Activated CD4-positive, alpha-beta T cell treated with anti-CD3 and anti-CD28 coated beads, Interleukin-2, amount 50 U/mL, for 48 hours (primary cell): ENCODE measurements around the gene ATF2.

Experiments used
- DNase-seq, 2 experiments: peaks; one replicate each; pipeline ENCODE4 v3.0.0-alpha.2; 2020

ATF2 gene, protein sequence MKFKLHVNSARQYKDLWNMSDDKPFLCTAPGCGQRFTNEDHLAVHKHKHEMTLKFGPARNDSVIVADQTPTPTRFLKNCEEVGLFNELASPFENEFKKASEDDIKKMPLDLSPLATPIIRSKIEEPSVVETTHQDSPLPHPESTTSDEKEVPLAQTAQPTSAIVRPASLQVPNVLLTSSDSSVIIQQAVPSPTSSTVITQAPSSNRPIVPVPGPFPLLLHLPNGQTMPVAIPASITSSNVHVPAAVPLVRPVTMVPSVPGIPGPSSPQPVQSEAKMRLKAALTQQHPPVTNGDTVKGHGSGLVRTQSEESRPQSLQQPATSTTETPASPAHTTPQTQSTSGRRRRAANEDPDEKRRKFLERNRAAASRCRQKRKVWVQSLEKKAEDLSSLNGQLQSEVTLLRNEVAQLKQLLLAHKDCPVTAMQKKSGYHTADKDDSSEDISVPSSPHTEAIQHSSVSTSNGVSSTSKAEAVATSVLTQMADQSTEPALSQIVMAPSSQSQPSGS

DNA sequence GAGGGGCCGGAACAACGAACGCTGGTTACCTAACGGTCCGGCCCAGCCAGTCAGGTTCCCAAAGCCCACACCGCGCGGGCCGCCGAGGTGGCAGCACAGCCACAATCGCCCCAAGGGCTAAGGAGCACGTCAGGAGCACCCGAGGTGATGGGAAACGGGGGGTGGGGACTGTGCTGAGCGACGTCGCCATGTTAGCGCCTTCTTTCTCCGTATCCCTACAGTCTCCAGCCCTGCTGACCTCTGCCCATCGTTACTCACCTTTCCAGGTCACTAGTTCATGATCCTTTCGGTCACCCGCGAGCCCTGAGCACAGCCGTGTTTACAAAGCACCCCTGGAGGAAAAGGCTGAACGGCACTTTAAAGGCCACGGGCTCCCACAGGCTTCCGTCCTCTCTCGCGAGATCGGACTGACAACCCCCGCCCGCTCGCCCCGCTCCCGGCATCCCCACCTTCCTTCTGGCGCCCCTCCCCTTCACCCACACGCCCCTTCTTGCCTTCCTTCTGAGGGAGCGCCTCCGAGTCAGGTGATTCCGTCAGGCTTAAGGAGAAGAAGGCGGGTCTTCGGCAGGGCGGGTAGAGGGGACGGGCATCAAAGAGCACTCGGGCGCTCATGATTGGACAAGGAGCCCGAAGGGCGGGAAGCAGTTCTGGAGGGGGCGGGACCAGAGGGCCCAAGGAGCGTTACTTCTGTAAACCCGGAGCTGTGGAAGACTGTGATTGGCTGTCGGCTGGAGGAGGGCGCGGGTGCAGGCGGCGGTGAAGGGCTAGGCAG, at the start of gene ATF2:
Gene ATF2 (minus strand): TSS at position 412 of the 772 bp plus-strand sequence. CDS start 31,760 bp downstream, outside the sequence.
- DNase-seq, result peak; percentile 97 to 98

DNA sequence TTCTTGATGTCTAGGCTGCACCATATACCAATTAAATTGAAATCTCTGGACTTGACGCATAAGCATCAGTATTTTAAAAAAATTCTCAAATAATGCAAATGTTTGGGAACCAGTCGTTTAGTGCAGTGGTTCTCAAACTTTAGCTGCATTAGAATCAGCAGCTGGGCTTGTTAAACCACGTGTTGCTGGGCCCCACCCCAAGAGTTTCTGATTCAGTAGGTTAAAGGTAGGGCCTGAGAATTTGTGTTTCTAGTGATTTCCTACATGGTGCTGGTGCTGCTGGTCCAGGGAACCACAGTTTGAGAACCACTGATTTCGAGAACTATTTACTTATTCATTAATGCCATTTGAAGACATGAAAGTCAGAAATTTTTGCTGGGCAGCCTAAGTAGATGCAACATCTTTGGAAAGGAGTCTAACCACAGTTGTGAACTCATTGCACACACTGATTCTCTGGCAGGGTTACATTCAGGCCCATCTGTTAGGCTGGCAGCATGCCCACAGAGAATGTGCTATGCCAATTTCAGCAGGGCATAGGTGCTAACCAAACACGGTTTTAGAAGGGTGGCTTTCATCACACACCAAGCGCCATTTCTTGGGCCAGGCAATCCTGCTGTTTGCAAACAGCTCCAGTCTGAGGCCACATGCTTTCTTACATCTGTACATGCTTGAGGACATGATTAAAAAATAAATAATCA, 39.9 kb upstream of the ATF2 start:
- no peak for DNase-seq

DNA sequence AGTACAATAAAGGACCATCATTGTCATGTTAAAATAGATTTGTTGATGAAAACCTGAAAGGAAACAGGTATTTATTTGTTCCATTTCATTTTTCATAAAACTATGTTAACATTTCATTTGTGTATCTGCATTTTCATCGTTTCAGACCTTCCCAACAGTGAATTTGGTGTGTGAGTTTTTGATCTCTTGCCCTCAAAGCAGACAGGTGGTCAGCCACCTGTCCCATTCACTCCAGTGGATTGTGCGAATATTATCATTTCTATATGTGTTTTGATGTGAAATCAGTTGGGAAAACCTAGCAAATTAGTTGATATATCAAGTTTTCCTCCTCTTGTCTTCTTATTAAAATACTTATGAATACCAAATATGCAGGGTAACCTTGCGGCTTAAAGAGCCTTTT, 38.9 kb upstream of the ATF2 start:
- DNase-seq, result no peak

DNA sequence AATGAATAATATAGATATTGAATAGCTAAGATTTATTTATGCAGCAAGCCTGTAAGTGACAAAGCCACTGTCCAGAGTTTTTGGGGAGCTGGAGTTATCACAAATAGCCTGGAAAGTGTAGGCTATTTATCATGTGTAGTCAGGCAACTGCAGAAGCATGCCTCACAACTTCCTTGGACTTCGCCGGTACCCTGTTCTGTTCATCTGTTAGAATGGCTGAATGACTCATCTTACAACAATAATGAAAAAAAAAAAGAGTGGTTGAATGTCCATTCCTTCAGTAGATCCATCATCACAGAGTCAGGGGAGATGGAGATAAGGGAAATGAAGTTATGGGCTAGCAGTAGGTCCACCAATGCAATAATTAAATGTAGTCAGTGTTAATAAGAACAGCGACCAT, 37.5 kb upstream of the ATF2 start:
- DNase-seq, result no peak

DNA sequence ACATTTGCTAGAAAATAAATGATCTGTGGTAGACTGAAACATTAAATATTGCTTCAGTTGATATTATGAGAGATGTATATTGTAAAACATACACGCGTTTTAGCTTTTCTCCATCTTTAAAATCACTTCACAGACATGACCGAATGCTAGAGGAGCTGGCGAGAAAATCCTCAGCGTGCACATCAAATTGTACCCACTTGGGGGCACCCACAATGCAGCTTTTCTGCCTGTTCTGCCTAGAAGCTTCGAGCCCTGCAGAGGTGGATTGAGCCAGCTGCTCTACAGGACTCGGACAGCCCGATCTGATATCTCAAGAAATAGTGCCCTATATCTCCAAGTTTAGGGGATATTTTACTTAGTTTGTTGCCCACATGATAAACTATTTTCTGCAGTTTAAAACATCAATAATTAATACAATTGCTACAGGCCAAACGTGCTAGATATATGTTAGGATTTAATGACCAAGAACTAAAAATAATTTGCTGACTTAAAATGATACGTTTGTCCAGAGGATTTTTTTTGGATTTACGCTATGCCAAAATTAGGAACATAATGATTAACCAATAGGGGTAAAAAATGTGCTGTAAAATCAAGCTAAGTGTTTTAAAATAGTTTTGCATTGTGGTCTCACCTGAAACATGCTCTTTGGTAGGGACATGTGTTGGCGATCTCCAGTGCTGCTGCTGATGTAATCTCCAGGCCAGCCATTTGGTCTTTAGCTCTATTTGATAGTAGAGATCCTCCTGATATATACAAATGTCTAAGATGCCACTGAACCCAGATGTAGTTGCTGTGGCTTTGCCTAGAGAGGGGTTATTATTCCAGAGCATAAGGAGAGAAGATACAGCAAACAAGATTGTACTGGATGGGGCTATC, 35.9 kb upstream of the ATF2 start:
- DNase-seq, result peak; percentile 52 to 65

DNA sequence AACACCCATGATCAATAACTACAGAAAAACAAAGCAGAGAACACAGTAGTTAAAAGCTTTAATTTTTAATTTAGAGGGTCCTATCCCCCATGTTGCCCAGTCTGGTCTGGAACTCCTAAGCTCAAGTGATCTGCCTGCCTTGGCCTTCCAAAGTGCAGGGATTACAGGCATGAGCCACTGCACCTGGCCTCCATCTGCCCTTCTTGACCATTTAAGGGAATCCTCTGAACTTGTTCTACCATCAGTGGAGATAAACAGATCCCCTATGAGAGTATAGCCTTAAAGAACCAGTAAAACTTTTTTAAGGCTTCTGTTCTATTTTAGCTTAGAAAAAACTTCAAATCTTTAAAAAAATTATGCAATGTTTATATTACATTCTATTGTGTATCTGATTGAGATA, 27.0 kb upstream of the ATF2 start:
- no peak for DNase-seq

DNA sequence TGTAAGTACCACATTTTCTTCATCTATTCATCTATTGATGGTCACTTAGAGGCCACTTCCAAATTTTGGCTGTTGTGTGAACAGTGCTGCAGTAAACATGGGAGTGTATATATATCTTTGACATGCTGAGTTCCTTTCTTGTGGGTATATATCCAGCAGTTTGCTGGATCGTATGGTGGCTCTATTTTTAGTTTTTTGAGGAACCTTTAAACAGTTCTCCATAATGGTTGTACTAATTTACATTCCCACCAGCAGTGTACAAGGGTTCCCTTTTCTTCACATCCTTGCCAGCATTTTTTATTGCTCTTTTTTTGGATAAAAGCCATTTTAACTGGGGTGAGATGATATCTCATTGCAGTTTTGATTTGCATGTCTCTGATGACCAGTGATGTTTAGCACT, 20.8 kb upstream of the ATF2 start:
- no peak for DNase-seq

DNA sequence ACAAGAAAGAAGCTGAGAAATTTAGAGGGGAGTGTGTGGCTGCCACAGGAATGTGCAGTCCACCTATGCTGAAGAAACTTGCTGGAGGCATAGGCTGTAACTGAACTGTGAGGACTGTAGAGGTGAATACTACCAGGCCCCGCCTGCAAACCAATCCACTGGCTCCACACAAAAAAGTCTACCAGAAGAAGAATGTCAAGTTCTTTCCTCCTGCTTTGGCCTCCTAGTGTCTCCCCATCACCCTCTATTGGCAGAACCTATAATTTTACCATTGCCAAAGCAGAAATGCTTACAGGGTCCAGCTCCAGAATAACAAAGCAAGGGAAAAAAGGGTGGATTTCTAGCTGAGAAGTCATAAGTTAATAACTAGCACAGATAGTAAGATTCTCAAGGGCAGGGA, 19.4 kb upstream of the ATF2 start:
- DNase-seq, result no peak

DNA sequence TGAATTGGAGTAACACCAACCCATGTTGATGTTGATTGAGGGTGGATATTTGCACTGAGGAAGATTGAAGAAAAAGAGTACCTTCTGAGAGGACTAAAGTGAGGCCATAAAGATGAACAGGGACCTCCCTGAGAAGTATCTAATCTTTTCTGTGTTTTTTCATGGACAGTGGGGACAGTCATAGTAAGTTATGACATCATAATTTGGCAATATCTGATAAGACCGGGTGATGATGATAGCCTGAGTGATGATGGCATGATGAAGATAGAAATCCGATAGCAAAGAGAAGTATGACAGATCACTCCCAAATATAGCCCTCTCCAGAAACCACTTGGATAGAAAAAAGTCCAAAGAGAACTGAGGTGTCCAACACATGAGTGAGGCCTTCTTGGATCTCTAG, 15.7 kb upstream of the ATF2 start:
- DNase-seq, result no peak

DNA sequence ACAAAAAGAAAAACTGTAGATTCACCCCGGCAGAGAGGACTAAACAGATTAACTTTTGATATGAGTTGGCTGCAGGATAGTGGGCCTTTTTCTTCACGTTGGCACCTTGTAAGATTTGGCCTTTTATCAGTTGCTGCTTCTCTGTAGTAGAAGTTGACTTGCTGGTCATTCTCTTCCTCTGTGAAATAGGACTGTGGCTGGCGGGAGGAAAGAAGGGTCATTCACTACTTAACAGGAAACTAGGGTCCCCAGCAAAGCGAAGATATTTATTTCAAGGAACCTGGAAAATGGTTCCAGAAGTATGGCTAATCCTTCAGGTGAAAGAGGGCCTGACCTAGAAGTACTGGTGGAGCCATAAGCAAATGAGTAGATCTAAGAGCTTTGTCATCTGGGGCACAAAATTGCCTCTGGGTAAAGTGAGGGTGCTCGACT, 13.9 kb upstream of the ATF2 start:
- no peak for DNase-seq

DNA sequence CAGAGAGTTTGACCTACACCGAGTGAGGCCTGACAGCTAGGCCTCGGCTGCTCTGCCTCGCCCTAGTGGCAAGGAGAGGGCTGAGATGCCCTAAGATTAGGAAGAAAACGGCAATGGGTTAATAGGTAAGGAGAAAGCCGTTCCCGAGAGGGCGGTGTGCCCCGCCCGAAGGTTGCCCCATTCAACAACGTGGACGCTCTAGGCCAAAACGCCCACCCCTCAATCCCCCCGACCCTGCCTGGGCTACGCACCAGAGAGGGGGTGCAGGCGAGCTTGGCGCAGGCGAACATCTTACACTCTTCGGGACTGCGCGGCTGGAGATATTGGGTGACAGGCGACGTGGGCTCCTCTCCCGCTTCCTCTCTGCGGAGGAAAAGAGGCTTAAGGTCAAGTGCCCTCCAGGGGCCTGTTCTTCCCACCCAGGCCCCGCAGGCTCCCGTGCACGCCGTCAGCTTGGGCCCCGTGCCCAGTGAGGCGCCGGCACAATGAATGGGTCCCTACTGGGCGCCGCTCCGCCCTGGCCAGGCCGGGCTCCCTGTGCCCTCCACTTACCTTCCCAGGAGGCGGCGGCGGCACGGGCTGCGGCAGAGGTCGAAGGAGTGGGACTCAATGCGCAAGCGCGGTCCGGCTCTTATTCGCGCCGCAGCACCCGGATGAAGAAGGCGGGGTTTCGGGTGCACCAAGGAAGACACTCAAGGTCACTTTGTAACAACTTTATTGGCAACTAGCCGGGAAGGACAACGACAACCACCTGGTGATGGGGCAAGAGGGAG, 13.3 kb upstream of the ATF2 start, which contains the start of gene ATP5MC3:
Gene ATP5MC3 (minus strand): TSS at position 607 of the 773 bp plus-strand sequence. CDS start 317 bp downstream, at position 290.
- DNase-seq, result peak; percentile 91 to 93

DNA sequence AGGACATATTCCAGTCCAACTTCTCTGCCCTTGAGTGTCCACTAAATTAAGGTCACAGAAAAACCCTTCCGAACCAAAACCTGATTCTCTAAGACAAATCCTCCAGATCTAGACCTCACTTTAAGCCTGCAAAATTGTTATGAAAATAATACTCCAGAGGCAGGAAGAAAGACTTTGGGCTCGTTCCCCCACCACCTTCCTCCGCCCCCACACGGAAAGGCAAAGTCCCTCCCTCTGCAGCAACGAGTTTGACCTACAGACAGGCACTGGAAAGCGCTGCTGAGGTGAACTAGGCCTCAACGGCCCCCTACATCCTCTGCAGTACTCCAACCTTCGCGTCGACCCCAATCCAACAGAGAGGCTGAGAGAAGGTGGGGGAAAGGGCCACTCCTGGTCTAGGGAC, 12.7 kb upstream of the ATF2 start:
- peak; percentile 63 to 72 for DNase-seq

DNA sequence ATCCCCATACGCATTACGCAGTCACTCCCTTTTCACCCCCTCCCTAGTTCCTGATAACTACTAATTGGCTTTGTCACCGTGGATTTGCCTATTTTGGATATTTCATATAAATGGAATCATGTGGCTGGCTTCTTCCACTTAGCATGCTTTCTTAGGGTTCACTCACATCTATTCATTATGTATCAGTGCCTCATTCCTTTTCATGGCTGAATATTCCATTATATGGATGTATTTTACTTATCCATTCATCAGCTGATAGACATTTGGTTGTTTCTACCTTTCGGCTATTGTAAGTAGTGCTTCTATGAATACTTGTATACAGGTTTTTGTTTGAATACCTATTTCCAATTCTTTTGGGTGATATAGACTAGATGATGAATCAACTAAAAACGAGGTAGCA, 8.6 kb upstream of the ATF2 start:
- no peak for DNase-seq

DNA sequence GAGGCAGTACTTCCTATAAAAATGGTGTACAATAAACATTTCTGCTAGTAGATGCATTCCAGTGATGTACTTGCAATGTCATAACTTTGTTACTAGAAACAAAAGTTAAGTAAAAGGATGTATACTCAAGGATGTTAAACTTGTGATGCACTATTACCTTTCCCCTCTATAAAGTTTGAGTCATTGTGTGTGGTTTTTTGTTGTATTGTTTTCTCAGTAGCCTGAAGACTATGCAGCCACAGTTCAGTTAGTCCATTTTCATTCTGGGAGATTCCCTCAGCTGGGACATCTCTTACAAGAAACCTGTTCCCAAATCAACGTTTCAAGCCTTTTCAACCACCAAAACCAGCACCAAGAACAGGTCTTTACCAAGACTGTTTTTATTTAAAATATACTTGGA, 7.9 kb upstream of the ATF2 start:
- DNase-seq, result no peak

DNA sequence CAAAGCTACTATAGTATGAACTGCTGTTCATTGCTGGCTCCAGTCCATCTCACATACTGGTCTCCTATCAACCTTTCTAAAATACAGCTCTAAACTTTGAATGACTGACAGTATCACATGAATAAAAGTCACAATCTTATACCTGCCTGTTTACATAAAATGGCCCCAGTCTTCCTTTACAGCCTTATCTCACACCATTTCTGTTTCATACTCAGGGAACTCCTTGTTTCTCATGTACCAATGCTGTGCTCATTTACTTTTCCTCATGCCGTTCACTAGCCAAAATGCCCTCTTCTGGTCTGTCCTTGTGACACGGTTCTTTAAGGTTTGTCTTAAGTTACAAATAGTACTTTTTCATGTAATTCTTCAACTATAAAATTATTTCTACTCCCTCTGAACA, 7.3 kb upstream of the ATF2 start:
- DNase-seq, result no peak

DNA sequence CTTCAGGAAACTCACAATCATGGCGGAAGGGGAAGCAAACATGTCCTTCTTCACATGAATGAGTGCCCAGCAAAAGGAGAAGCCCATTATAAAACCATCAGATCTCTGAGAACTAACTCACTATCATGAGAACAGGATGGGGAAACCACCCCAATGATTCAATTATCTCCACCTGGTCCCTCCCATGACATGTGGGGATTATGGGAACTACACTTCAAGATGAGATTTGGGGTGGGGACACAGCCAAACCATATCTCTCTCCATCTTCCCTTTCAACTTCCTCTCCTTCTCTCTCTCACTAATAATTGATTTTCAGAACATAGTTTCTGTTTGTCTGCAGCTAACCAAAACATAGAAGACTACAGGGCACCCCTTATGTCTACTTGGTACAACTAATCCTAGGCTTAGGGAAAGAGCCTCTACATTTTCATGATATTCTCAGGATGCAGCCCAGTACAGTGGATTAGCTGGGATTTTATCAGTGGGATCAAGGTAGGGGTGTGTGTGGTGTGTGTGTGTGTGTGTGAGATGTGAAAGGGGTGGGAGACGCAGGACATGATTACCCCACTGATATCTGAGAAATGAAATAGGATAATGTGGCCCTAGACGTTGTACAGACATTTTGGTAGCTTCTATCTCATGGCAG, 2.8 kb upstream of the ATF2 start:
- DNase-seq, result no peak

DNA sequence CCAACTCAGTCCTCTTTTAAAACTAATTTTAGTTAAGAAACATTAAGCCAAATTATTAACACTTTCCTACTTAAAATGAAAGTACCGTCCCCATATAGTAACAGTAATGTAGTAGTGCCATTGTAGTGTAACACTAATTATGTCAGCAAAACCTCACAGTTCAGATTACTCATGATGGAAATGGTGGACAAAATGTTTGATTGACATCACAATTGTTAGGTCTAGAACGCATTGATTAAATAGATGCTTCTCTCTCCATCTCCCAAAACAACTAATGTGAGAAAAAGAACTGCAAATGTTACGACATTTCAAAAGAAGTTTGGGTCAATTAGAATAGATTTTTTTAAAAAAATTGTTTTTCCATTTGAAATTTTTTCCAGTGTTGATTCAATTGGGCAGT, 1.2 kb upstream of the ATF2 start:
- no peak for DNase-seq

DNA sequence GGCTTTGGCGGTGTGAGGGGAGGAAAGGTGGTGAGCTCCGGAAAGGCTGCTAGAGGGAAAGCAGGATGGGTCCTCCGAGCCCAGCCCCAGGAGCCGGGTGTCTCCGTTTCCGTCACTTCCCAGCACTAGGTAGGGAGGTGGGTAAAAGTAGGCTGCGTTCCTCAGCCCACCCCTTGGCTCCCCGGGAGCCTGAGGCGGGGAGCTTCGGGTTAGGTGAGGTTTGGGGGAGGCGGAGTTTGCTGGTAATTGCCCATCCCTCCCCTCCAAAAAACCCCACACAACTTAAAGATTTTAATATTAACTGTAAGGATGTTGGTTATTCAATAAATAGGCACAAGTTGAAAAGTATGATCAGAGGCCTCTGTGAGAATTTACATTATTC, 552 bp upstream of the ATF2 start:
- no peak for DNase-seq

DNA sequence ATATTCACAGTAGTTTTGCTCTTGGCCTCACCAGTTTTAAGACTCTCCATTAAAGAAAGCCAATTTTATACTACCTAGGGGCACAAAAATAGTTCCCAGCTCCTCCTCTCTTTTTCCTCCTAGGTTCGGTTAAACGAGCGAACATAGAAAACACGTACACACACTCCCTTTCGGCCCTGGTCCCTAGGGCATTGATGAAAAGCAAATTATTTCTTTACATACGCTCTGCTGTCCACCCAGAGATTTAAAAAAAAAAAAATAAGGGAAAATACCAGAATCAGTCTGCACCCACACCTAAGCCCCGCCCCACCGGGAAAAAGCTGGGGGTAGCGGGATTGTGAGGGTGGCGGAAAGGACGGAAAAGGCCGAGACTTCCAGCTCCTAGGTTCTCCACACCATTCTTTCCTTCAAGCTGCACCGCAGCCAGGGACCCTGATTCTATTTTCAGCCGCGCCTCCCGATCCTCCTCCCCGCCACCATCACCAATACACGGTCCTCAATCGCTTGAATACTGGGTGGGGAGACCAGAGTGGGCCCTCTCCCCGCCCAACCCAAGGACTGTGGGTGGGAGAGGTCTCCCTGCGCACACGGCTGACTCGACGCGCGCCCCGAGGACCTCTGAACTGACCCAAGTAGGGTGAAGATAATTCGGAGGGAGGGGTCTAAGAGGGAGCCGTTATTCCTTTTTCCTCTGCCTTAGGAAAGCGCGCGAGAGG, 769 bp downstream of the ATF2 start:
- peak in 1 of 2 experiments; percentile 37 for DNase-seq

DNA sequence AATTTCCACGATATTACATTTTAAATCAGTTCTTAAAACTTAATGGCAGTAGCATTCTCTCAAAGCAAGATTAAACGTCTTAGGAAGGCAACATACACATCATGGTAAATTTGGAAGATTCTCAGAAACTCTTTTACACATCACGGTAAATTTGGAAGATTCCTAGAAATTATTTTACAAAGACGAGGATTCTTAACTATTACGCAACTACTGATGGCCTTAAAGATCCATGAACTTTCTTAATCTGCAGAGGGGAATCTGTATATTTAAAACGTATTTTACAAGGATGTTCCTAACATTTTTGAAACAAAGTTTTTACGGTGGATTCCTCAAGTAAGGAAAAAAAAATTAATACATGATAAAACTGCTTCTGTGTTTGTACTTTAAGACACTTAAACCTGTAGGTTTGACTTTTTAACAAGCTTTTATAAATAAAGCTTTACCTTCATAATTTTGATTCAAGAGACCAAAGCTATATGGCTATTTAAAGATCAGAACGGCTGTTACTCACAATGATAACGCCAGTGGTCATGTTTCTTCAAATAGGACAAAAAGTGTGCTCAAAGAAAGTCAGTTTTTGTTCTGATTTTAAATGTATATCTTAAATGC, 1.7 kb downstream of the ATF2 start:
- DNase-seq, result no peak
